K562 treated with DMSO at 1 percent for 12 hours (cell line): ENCODE results near the gene GINM1. TPM values are rescaled to one million over a fixed set of nuclear protein-coding genes. Genes with fewer than 3 reads are reported as not detected.

Source experiments
- total RNA-seq: library from RNA; unstranded; fragments of 300-600 nt; gene quantifications from 2 replicates; pipeline ENCODE4 v1.2.3, GENCODE V29; 2022; ENCODE audit not compliant: insufficient read depth

Gene GINM1
- 17.7 and 37.7 TPM in 2 replicates for total RNA-seq

GRCh38 chr6:149565527-149566409 is at the start of gene GINM1:
GINM1 (plus strand) TSS chr6:149566375; CDS start chr6:149566415, 40 bp downstream.

GRCh38 chr6:149545754-149546471 is 20.3 kb upstream of the GINM1 start, which contains the start of gene PPIL4:
PPIL4 (minus strand) TSS chr6:149546043; CDS start chr6:149546005, 38 bp downstream.

Other genes starting within 250 kb of the GINM1 start
- gene TAB2, start 248.7 kb upstream of the GINM1 start, total RNA-seq, result 14.1 and 46.5 TPM in 2 replicates
- not detected in 2 replicates for gene SUMO4, start 166.1 kb upstream of the GINM1 start, total RNA-seq
- gene ZC3H12D, start 81.4 kb upstream of the GINM1 start, total RNA-seq, result not detected in 2 replicates
- gene PPIL4, start 20.3 kb upstream of the GINM1 start, total RNA-seq, result 10.9 and 19.1 TPM in 2 replicates
- 28.8 and 47.9 TPM in 2 replicates for gene KATNA1, start 82.3 kb downstream of the GINM1 start, total RNA-seq
- 3.4 and 20.9 TPM in 2 replicates for gene LATS1, start 151.7 kb downstream of the GINM1 start, total RNA-seq
- gene NUP43, start 180.2 kb downstream of the GINM1 start, total RNA-seq, result 18.9 and 43.6 TPM in 2 replicates
- 315 and 448 TPM in 2 replicates for gene PCMT1, start 183.4 kb downstream of the GINM1 start, total RNA-seq